Mucosa of descending colon (tissue), 3 donors: ENCODE results near the gene PLEKHM1. TPM values are rescaled to one million over a fixed set of nuclear protein-coding genes. Genes with fewer than 3 reads are reported as not detected.

ENCODE experiments used
- ATAC-seq: fragments of 200-7000 bp; cut with Tn5 transposase; one replicate; pipeline ENCODE4 v1.9.1; 2020; ENCODE audit warnings: mild to moderate bottlenecking, moderate library complexity
- DNase-seq, 3 donors: peaks; one replicate each; pipeline ENCODE4 v3.0.0-alpha.2; 2020
- H3K36me3 ChIP-seq: fragments of 200-600 bp; one replicate; pipeline ENCODE4 v1.8.0; 2021; ENCODE audit warnings: low read depth, mild to moderate bottlenecking
- H3K4me1 ChIP-seq: fragments of 200-600 bp; one replicate; pipeline ENCODE4 v1.8.0; 2021; ENCODE audit warnings: low read depth, mild to moderate bottlenecking
- H3K4me3 ChIP-seq: fragments of 200-600 bp; one replicate; pipeline ENCODE4 v1.8.0; 2021; ENCODE audit warnings: mild to moderate bottlenecking
- H3K9me3 ChIP-seq: fragments of 200-600 bp; one replicate; pipeline ENCODE4 v1.8.0; 2021; ENCODE audit warnings: mild to moderate bottlenecking
- intact Hi-C, 2 donors: fragments of 100-400 bp; cut with DNase I in 1 of 2; cut with micrococcal nuclease in 1 of 2; formaldehyde crosslinking; loops; one replicate each; pipeline versions ENCODE4 v1.11.0 to v1.11.1; 2022; cut with DNase I, micrococcal nuclease
- total RNA-seq, 3 donors: library from RNA; stranded (reverse); fragmentation: NEBNext Ultra II Directional in 2 of 3; extraction: Animal tissue kit (Norgen Biotek cat#: 25700) in 2 of 3; gene quantifications; one replicate each; pipeline versions ENCODE4 v1.2.1 to v1.2.4, GENCODE V29; 2021 to 2023
- TF ChIP-seq, protein P1 (sequence below): fragments of 200-600 bp; IDR thresholded peaks from one replicate; pipeline ENCODE4 v1.8.0; 2022; ENCODE audit warnings: antibody characterized with exemption, mild to moderate bottlenecking
- donor health status: DM: no; HTN: no; CAD: no; lungs with moderate emphysema.
- donor health status: DM: no; HTN: no; CAD: no.
- donor health status: DM: no; HTN: yes; CAD: no.

Gene PLEKHM1
- total RNA-seq, 3 donors from 2014 or later, result 59.1 to 71.3 (median 68.7) TPM

DNA sequence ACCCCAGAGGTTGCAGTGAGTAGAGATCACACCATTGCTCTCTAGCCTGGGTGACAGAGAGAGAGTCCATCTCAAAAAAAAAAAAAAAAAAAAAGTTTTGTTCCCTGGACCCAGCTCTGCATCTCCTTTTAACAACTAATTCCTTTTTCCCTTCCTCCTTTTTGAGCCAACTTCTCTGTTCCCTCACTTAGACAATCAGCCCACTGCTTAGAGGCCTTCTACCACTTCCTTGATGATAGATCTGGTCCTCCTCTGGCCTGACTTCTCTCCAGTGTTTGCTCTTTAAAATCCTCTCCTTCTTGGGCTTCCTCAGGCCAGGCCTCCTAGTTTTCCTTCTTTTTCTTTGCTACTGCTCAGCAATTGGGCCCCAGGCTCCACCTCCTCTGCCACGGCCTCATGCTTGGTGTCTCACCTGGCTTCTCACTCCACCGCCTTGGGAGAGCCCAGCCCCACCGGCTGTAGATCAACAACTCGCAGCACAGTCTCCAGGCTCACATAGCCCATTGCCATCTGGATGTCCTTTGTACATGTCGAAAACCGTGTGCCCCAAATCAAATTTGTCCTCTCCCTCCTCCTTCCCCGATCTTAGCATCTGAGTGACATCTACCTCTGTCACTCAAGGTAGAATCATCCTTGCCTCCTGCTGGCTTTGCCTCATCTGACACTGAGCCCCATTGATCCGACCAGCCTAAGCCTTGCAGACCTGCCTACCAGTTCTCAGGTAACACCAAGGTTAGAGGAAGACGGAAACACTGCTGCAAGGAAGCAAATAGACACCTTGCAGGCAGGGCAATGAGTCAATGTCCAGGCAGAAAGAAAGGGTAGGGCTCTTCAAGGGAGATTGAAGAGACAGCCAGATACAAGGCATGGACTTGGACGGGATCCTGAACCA, 75.3 kb downstream of the PLEKHM1 start:
- peaks cover 59% of the 10 kb centered on the region for H3K4me1 ChIP-seq
- H3K36me3 ChIP-seq, result no peaks in the 10 kb centered on the region
- ATAC-seq (peak; percentile 70), DNase-seq (peak; percentile 61 to 72 (median 71))
- intact Hi-C loops, result no loop called here
- no peak overlapping the region for H3K4me3 ChIP-seq
- no peaks in the 10 kb centered on the region for H3K9me3 ChIP-seq
- TF ChIP-seq, protein P1, sequence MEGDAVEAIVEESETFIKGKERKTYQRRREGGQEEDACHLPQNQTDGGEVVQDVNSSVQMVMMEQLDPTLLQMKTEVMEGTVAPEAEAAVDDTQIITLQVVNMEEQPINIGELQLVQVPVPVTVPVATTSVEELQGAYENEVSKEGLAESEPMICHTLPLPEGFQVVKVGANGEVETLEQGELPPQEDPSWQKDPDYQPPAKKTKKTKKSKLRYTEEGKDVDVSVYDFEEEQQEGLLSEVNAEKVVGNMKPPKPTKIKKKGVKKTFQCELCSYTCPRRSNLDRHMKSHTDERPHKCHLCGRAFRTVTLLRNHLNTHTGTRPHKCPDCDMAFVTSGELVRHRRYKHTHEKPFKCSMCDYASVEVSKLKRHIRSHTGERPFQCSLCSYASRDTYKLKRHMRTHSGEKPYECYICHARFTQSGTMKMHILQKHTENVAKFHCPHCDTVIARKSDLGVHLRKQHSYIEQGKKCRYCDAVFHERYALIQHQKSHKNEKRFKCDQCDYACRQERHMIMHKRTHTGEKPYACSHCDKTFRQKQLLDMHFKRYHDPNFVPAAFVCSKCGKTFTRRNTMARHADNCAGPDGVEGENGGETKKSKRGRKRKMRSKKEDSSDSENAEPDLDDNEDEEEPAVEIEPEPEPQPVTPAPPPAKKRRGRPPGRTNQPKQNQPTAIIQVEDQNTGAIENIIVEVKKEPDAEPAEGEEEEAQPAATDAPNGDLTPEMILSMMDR, result no peak

DNA sequence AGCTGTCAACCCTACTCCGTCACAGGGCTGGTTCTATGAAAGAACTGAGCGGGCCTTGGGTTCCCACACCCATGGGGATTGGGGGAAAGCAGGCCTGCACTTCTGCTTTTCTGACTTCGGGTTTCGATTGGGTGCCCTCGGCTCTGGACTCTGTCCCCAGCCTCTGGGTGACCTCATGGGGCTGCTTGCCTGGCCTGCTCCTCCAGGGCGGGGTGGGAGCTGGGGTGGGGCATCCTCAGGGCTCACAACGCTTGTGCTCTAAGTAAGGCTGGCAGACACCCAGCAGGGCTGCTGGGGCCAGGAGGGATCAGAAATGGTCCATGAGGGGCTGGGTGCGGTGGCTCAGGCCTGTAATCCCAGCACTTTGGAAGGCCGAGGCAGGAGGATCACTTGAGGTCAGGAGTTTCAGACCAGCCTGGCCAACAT, 77.0 kb downstream of the PLEKHM1 start:
- TF ChIP-seq, protein P1, result no peak
- DNase-seq (peak; percentile 91 to 94 (median 92)), ATAC-seq (peak; percentile 74)
- Histone ChIP-seq H3K9me3 (no peaks in the 10 kb centered on the region), H3K36me3 (no peaks in the 10 kb centered on the region), H3K4me1 (peaks cover 76% of the 10 kb centered on the region), H3K4me3 (no peak overlapping the region)
- intact Hi-C loops, result no loop called here

DNA sequence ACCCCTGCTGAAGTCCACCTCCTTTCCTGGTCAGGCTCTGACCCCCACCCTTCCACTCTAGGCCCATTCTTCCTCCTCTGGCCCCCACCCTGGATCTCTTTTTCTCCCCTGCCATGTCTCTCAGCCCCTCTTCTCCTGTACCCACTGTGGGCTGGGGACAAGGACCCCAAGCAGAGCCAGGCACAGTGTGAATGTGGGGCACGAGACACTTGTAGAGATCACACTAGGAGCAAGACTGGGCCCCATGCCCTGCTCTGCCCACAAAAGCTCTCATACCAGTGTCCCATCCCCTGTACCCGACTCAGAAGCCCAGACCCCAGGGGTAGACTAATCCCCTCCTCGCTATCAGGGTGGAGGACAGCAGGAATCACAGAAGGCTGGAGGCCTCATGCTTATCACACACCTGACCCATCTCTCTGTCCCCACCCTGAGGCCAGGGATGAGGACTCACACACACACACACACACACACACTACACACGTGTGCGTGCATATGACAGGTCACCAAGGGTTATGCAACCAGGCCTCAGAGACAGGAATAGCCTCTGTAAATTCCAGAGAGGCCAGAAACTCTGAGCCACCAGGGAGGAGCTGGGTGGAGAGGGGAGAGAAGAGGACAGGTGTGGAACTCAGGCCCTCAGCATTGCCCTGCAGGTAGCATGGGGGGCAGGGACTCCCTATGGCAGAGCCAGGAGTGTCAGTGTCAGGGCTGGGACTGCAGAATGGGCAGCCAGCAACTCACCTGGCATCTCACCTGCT, 79.0 kb downstream of the PLEKHM1 start:
- DNase-seq (peak in 2 of 3 donors; percentile 55 to 64), ATAC-seq (peak; percentile 35)
- no peaks in the 10 kb centered on the region for H3K36me3 ChIP-seq
- no peak overlapping the region for H3K4me3 ChIP-seq
- intact Hi-C loops, result no loop called here
- H3K9me3 ChIP-seq, result no peaks in the 10 kb centered on the region
- peaks cover 92% of the 10 kb centered on the region for H3K4me1 ChIP-seq
- TF ChIP-seq, protein P1, result no peak

DNA sequence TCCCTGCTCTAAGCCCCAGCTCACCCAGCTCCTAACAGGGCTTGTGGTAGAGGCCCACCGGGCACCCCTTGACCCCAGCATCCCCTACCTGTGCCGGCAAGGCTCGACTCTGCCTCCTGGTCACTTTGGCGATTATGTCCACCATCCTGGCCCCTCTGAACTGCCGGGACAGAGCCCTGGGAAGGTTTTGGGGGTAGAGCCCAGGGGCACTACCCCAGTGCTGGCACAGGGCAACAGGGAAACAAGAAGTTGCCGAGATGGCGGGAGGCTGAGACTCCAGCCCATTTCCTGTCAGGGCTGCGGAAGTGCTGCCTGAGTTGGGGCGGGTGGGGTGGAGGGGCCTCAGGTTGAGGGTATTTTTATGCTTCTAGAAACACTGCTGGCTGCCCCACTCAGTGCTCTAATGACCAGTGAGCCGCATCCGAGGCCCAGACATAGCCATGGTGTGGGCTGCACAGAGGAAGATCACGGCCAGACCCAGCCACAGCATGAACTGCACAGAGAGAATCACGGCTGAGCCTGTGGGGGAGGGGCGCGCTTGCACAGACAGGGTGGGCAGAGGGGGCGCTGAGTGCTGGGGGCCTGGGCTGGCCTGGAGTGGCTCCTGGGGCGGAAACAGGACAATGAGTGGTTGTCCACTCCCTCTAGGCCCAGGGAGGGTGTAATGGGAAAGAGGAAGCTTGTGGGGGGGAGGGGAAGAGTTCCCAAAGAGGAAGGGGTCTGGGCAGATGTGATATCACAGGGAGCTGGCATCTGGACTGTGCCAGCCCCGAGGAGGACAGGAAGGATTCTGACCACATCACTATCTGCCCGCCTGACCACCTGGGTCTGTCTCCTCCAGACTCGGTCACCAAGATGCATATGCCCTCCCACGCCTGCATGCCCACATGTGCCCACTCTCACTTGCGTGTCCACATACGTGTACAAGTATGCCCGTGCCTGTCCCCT, 80.1 kb downstream of the PLEKHM1 start:
- peaks cover 92% of the 10 kb centered on the region for H3K4me1 ChIP-seq
- intact Hi-C loops, result no loop called here
- DNase-seq (peak; percentile 55 to 80 (median 62)), ATAC-seq (no peak)
- H3K4me3 ChIP-seq, result no peak overlapping the region
- TF ChIP-seq, protein P1, result no peak
- H3K9me3 ChIP-seq, result no peaks in the 10 kb centered on the region
- H3K36me3 ChIP-seq, result no peaks in the 10 kb centered on the region

DNA sequence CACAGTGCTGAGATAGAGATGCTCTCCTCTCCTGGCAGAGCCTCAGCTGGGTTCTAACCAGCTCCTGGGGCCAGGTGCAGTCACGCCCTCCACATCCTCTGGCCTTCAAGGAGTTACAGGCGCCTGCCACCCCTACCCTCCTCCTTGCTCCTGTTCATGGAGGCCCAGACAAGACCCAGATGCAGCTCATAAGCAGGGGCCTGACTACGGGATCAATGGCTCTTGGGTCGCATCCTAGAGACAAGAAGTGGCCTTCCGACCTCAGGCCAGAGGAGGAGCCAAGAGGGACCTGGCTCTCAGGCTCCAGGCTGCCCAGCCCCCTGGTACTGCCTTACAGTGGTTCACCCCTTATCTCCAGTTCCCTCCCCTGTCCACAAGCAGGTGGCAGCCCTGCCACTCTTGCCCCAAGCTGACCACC, 80.9 kb downstream of the PLEKHM1 start:
- peaks cover 93% of the 10 kb centered on the region for H3K4me1 ChIP-seq
- intact Hi-C loops, result no loop called here

More for the DNA sequence above, 80.9 kb downstream of the PLEKHM1 start:
- no peaks in the 10 kb centered on the region for H3K36me3 ChIP-seq
- ATAC-seq, result no peak
- H3K4me3 ChIP-seq, result no peak overlapping the region
- TF ChIP-seq, protein P1, result no peak
- peak in 1 of 3 donors; percentile 23 for DNase-seq
- H3K9me3 ChIP-seq, result no peaks in the 10 kb centered on the region
